NT2/D1 (cell line): Measurements from ENCODE around the gene TNFRSF12A.

Experiments
- SUZ12 ChIP-seq: IDR thresholded peaks from 2 replicates; pipeline ENCODE4 v1.6.1; 2011; ENCODE audit not compliant: insufficient read length, insufficient read depth; ENCODE audit errors: extremely low read depth
- ZNF274 ChIP-seq: IDR thresholded peaks from 2 replicates; pipeline ENCODE4 v1.6.1; 2011; ENCODE audit warnings: mild to moderate bottlenecking, low read depth, low read length

DNA sequence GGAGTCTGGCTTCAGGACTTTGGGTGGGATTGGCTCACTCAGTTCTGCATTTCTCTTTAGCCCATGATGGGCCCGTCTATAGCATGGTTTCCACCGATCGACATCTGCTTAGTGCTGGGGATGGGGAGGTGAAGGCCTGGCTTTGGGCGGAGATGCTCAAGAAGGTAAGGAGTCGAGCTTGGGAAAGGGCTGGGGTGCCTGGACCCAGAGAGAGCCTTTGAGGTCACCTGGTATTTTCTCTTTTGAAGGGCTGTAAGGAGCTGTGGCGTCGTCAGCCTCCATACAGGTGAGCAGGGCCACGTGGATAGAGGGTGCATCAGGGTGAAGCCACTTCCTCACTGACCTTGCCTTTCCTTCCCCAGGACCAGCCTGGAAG lies 5.8 kb downstream of the TNFRSF12A start:
- TF ChIP-seq ZNF274, result no peak
- no peak for TF ChIP-seq SUZ12
